ENCODE data around the gene PRAME. TPM values are rescaled to one million over a fixed set of nuclear protein-coding genes. Genes with fewer than 3 reads are reported as not detected.

The PRAME gene
- total RNA-seq, 2 donors from 2014 or later = 0.19 TPM; not detected in 1

DNA sequence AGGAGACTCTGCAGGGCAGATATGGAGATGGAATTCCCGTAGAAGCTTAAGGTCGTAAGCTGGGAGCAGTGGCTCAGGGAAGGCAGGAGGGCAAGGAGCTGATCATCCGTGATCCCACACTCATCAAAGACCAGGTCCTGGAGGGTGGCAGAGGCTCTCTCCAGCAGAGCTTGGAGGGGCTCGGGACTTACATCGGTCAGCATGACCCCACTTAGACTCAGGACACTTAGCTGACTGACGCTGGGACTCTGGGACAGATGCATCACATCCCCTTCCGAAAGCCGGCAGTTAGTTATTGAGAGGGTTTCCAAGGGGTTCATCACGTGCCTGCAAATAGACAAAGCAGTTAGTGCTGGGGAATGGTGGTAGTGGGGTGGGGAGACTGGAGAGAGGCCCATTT, 10.7 kb downstream of the PRAME start:
- Histone ChIP-seq H3K27me3 (no peaks in the 10 kb centered on the region), H3K4me3 (no peak overlapping the region), H3K27ac (no peak overlapping the region), H3K36me3 (no peaks in the 10 kb centered on the region), H3K9me3 (no peaks in the 10 kb centered on the region), H3K4me1 (no peaks in the 10 kb centered on the region)
- no peak for DNase-seq (ENCODE audit: low spot score)
- TF ChIP-seq, protein P1, sequence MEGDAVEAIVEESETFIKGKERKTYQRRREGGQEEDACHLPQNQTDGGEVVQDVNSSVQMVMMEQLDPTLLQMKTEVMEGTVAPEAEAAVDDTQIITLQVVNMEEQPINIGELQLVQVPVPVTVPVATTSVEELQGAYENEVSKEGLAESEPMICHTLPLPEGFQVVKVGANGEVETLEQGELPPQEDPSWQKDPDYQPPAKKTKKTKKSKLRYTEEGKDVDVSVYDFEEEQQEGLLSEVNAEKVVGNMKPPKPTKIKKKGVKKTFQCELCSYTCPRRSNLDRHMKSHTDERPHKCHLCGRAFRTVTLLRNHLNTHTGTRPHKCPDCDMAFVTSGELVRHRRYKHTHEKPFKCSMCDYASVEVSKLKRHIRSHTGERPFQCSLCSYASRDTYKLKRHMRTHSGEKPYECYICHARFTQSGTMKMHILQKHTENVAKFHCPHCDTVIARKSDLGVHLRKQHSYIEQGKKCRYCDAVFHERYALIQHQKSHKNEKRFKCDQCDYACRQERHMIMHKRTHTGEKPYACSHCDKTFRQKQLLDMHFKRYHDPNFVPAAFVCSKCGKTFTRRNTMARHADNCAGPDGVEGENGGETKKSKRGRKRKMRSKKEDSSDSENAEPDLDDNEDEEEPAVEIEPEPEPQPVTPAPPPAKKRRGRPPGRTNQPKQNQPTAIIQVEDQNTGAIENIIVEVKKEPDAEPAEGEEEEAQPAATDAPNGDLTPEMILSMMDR (IDR thresholded peaks at IDR 0.05) = no peak

DNA sequence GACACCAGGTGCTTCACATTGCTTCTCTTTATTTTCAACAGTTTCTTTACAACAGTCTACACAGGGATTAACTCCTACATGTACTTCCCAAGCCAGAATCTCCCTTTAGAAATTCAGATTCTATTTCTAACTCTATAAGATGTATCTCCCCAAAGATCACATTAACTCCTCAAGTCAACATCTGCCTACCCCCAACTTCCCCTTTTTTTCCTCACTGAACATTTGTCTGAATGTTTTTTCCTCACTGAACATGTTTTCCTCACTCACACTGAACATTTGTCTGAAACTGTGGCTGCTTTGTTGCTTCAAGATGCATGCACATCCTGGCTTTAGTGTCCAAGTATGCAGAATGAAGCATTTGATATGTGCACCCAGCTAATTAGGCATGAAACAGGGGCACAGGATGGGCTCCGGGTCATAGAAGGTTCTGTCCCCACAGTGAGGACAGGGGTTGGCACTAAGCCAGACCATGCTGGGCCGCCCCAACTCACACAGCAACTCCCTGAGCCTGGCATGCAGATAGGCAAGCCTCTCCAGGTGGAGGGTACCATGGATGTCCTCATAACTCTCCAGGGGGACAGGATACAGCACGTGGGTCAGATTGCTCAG, 11.3 kb downstream of the PRAME start:
- H3K27ac ChIP-seq = no peak overlapping the region
- H3K9me3 ChIP-seq = no peaks in the 10 kb centered on the region
- H3K4me1 ChIP-seq = no peaks in the 10 kb centered on the region
- no peaks in the 10 kb centered on the region for H3K27me3 ChIP-seq
- H3K36me3 ChIP-seq = no peaks in the 10 kb centered on the region
- no peak overlapping the region for H3K4me3 ChIP-seq
- DNase-seq (ENCODE audit: low spot score) = no peak
- TF ChIP-seq, protein P1 (IDR thresholded peaks at IDR 0.05) = no peak

DNA sequence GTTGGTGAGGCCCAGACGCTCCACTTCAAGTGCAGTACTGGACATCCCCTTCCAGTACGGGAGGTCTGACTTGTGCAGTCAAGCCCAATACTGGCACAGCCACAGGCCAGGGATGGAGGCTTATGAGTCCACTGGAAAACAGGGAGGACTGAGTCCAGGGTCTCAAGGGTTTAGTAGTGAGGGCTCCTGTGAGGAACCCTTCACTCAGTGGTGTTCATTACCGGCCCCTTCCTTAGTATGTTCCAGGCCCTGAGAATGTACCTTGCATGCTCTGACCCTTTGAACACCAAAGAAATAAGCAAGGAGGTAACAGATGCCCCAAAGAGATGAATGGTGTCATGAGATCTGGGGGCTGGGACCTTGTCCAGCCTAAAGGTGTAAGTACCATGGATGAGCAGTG, 11.8 kb downstream of the PRAME start:
- Histone ChIP-seq H3K9me3 (no peaks in the 10 kb centered on the region), H3K4me3 (no peak overlapping the region), H3K36me3 (no peaks in the 10 kb centered on the region), H3K4me1 (no peaks in the 10 kb centered on the region), H3K27ac (no peak overlapping the region), H3K27me3 (no peaks in the 10 kb centered on the region)
- TF ChIP-seq, protein P1 (IDR thresholded peaks at IDR 0.05) = no peak
- DNase-seq (ENCODE audit: low spot score) = no peak

DNA sequence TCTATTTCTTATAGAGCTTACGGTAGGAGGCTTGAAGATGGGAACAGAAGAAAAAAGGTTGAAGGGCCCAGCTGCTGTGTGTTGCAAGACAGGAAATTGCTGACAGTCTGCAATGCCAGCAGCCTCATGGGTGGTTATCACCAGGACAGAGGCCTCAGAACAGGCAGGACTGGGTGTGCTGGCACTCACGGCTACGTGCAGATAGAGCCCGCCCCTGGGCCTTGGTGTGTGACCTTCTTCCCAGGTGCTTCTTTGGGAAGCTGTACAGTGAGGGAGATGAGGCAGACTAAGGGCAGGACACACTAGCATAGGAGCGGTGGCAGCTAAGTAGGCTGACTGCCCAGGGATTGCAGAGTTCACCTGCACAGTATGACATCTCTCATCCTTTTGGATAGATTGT, 12.6 kb downstream of the PRAME start:
- TF ChIP-seq, protein P1 (IDR thresholded peaks at IDR 0.05) = no peak
- H3K4me3 ChIP-seq = no peak overlapping the region
- no peaks in the 10 kb centered on the region for H3K27me3 ChIP-seq
- no peaks in the 10 kb centered on the region for H3K9me3 ChIP-seq
- DNase-seq (ENCODE audit: low spot score) = no peak
- H3K36me3 ChIP-seq = no peaks in the 10 kb centered on the region
- no peaks in the 10 kb centered on the region for H3K4me1 ChIP-seq
- no peak overlapping the region for H3K27ac ChIP-seq

DNA sequence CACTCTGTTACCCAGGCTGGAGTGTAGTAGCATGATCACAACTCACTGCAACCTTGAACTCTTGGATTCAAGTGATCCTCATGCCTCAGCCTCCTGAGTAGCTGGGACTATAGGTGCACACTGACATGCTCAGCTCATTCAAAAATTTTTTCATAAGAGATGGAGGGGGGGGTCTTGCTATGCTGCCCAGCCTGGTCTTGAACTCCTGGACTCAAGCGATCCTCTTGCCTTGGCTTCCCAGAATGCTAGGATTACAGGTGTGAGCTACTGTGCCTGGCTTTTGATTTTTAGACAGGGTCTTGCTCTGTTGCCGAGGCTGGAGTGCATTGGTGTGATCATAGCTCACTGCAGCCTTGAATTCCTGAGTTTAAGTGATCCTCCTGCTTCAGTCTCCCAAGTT, 14.0 kb downstream of the PRAME start:
- TF ChIP-seq, protein P1 (IDR thresholded peaks at IDR 0.05) = no peak
- Histone ChIP-seq H3K9me3 (peaks cover 0 to 4% of the 10 kb centered on the region in 2 donors), H3K27me3 (no peaks in the 10 kb centered on the region), H3K4me1 (no peaks in the 10 kb centered on the region), H3K27ac (no peak overlapping the region), H3K4me3 (no peak overlapping the region), H3K36me3 (no peaks in the 10 kb centered on the region)
- no peak for DNase-seq (ENCODE audit: low spot score)

Measured in right atrium auricular region (tissue), 2 donors.